Neuronal stem cell (in vitro differentiated cells): ENCODE data around the gene SPSB3.

Experiments used
- DNase-seq: peaks from one replicate; pipeline ENCODE4 v3.0.0-alpha.2; 2013; ENCODE audit warnings: low spot score
- H2AFZ ChIP-seq: one replicate; pipeline ENCODE4 v1.6.1; 2013; ENCODE audit warnings: mild to moderate bottlenecking, low read length, inconsistent platforms
- H2AK5ac ChIP-seq: 2 replicates; pipeline ENCODE4 v1.6.1; 2013; ENCODE audit warnings: low read depth, mild to moderate bottlenecking, inconsistent platforms, low read length, moderate library complexity, mixed read lengths
- H2BK120ac ChIP-seq: 2 replicates; pipeline ENCODE4 v1.6.1; 2013; ENCODE audit warnings: low read depth, mild to moderate bottlenecking, inconsistent platforms, low read length, moderate library complexity, mixed read lengths
- H2BK12ac ChIP-seq: one replicate; pipeline ENCODE4 v1.6.1; 2013; ENCODE audit warnings: low read length, inconsistent platforms
- H2BK15ac ChIP-seq: 2 replicates; pipeline ENCODE4 v1.6.1; 2013; ENCODE audit warnings: mild to moderate bottlenecking, low read length, inconsistent platforms, mixed read lengths
- H2BK5ac ChIP-seq: one replicate; pipeline ENCODE4 v1.6.1; 2013; ENCODE audit warnings: inconsistent platforms, mild to moderate bottlenecking, low read length, moderate library complexity
- H3K14ac ChIP-seq: one replicate; pipeline ENCODE4 v1.6.1; 2013; ENCODE audit warnings: low read length, inconsistent platforms
- H3K18ac ChIP-seq: 2 replicates; pipeline ENCODE4 v1.6.1; 2013; ENCODE audit warnings: low read length, inconsistent platforms
- H3K23ac ChIP-seq: 2 replicates; pipeline ENCODE4 v1.6.1; 2013; ENCODE audit warnings: low read depth, mild to moderate bottlenecking, mixed read lengths, low read length, inconsistent platforms; ENCODE audit not compliant: poor library complexity
- H3K27ac ChIP-seq: replicated peaks from 3 replicates; pipeline ENCODE4 v1.5.1; 2013; ENCODE audit warnings: low read length, inconsistent platforms
- H3K27me3 ChIP-seq, 3 experiments: 2 replicates each; pipeline ENCODE4 v1.6.1; 2013; ENCODE audit warnings: low read length in 3 of 3, mild to moderate bottlenecking in 2 of 3, inconsistent platforms in 1 of 3, low read depth in 1 of 3, mixed read lengths in 1 of 3, moderate library complexity in 1 of 3; ENCODE audit not compliant: control insufficient read depth in 3 of 3, insufficient read depth in 3 of 3
- H3K36me3 ChIP-seq, 2 donors: replicated peaks in 1 of 2; 2 replicates each; pipeline ENCODE4 v1.6.1; 2013; ENCODE audit warnings: low read length in 2 of 2; ENCODE audit not compliant: control insufficient read depth in 2 of 2, insufficient read depth in 2 of 2
- H3K4ac ChIP-seq: 2 replicates; pipeline ENCODE4 v1.6.1; 2013; ENCODE audit warnings: inconsistent platforms, mild to moderate bottlenecking, low read length, moderate library complexity
- H3K4me1 ChIP-seq, 2 donors: 1 replicate in 1 of 2; 2 replicates in 1 of 2; pipeline ENCODE4 v1.6.1; 2013; ENCODE audit warnings: low read length in 2 of 2, low read depth in 1 of 2; ENCODE audit not compliant: control insufficient read depth in 2 of 2, insufficient read depth in 1 of 2
- H3K4me2 ChIP-seq: one replicate; pipeline ENCODE4 v1.6.1; 2013; ENCODE audit warnings: mild to moderate bottlenecking, low read length, inconsistent platforms; ENCODE audit not compliant: insufficient read depth, poor library complexity, severe bottlenecking
- H3K4me3 ChIP-seq, 2 donors: 2 replicates each; pipeline ENCODE4 v1.5.1; 2013; ENCODE audit warnings: low read length in 2 of 2, mild to moderate bottlenecking in 2 of 2, inconsistent platforms in 1 of 2, moderate library complexity in 1 of 2
- H3K79me1 ChIP-seq: one replicate; pipeline ENCODE4 v1.6.1; 2013; ENCODE audit warnings: low read depth, mild to moderate bottlenecking, inconsistent platforms, low read length, moderate library complexity
- H3K9ac ChIP-seq: one replicate; pipeline ENCODE4 v1.6.1; 2013; ENCODE audit warnings: mild to moderate bottlenecking, low read depth, low read length, inconsistent platforms; ENCODE audit not compliant: poor library complexity
- H3K9me3 ChIP-seq, 2 donors: replicated peaks in 1 of 2; 2 replicates each; pipeline versions ENCODE3 to v1.6.1; 2013; ENCODE audit warnings: low read length in 2 of 2, mild to moderate bottlenecking in 2 of 2, inconsistent platforms in 1 of 2, low read depth in 1 of 2, mixed read lengths in 1 of 2, moderate library complexity in 1 of 2; ENCODE audit not compliant: control insufficient read depth in 2 of 2, insufficient read depth in 1 of 2
- H4K8ac ChIP-seq: one replicate; pipeline ENCODE4 v1.6.1; 2013; ENCODE audit warnings: low read depth, mild to moderate bottlenecking, inconsistent platforms, low read length, moderate library complexity
- H4K91ac ChIP-seq: one replicate; pipeline ENCODE4 v1.6.1; 2013; ENCODE audit warnings: low read length, low read depth, mild to moderate bottlenecking, inconsistent platforms; ENCODE audit not compliant: poor library complexity
- WGBS, 2 donors: extraction: QIAGEN DNeasy Blood & Tissue Kit; methylation state at CpG; one replicate each; pipeline ENCODE4 v1.1.7; 2013; ENCODE audit warnings: missing lambda C conversion rate in 2 of 2, mixed read lengths in 1 of 2; ENCODE audit not compliant: insufficient read length in 2 of 2, insufficient replicate concordance in 1 of 2; ENCODE audit errors: extremely low coverage in 2 of 2; 5-methylcytosine and 5-hydroxymethylcytosine counted together

SPSB3 gene

GRCh38 chr16:1825381-1825863, 43.1 kb upstream of the SPSB3 start:
- H2BK120ac ChIP-seq = no peak overlapping the region
- peaks cover 18% of the 10 kb centered on the region for H3K79me1 ChIP-seq
- no peaks in the 10 kb centered on the region for H3K9me3 ChIP-seq
- no peak overlapping the region for H3K4me2 ChIP-seq
- no peak overlapping the region for H2BK12ac ChIP-seq
- H4K91ac ChIP-seq = no peak overlapping the region
- peaks cover 15 to 35% of the 10 kb centered on the region in 2 donors for H3K36me3 ChIP-seq
- no peaks in the 10 kb centered on the region for H3K27me3 ChIP-seq
- H3K18ac ChIP-seq = no peak overlapping the region
- DNase-seq = no peak
- no peak overlapping the region for H3K27ac ChIP-seq
- WGBS, 2 donors = no CpG with 5 or more reads among the region's 15 CpGs
- H2BK5ac ChIP-seq = no peak overlapping the region
- H3K4ac ChIP-seq = no peak overlapping the region
- H3K4me3 ChIP-seq = peak overlapping the region; percentile 95 to 97
- H3K9ac ChIP-seq = no peak overlapping the region
- H4K8ac ChIP-seq = no peak overlapping the region
- H2BK15ac ChIP-seq = no peak overlapping the region
- no peak overlapping the region for H3K14ac ChIP-seq
- H2AFZ ChIP-seq = no peak overlapping the region
- H3K4me1 ChIP-seq = peaks cover 0 to 10% of the 10 kb centered on the region in 2 donors
- no peak overlapping the region for H3K23ac ChIP-seq
- peak overlapping the region; percentile 14 for H2AK5ac ChIP-seq

DNA sequence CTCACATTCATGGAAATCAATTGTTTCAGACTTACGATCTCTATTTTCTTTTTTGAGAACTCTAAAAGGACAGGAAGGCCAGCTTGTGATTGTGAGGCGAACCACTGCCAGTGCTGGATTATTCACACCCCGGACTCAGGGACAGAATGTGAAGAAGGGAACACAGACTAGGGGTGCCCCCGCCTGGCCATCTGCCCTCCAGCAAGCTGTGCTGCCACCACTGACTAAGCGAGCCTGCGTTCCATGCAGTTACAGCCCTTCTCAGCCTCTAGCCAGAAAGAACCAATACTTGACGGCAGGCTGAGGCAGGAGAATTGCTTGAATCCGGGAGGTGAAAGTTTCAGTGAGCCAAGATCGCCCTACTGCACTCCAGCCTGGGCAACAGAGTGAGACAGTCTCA, 41.5 kb upstream of the SPSB3 start:
- Histone ChIP-seq H3K27me3 (no peaks in the 10 kb centered on the region), H2AK5ac (no peak overlapping the region), H3K9me3 (no peaks in the 10 kb centered on the region), H4K91ac (no peak overlapping the region), H3K14ac (no peak overlapping the region), H3K79me1 (peaks cover 16% of the 10 kb centered on the region), H2BK15ac (no peak overlapping the region), H2BK5ac (no peak overlapping the region), H2BK12ac (no peak overlapping the region), H2AFZ (no peak overlapping the region), H3K4me1 (peaks cover 0 to 10% of the 10 kb centered on the region in 2 donors), H3K23ac (no peak overlapping the region), H3K18ac (no peak overlapping the region), H4K8ac (no peak overlapping the region), H3K9ac (no peak overlapping the region), H3K4ac (no peak overlapping the region), H3K36me3 (peaks cover 10 to 26% of the 10 kb centered on the region in 2 donors), H3K4me3 (no peak overlapping the region), H3K4me2 (no peak overlapping the region), H2BK120ac (no peak overlapping the region), H3K27ac (no peak overlapping the region)
- no CpG with 5 or more reads among the region's 9 CpGs for WGBS, 2 donors
- DNase-seq = no peak

DNA sequence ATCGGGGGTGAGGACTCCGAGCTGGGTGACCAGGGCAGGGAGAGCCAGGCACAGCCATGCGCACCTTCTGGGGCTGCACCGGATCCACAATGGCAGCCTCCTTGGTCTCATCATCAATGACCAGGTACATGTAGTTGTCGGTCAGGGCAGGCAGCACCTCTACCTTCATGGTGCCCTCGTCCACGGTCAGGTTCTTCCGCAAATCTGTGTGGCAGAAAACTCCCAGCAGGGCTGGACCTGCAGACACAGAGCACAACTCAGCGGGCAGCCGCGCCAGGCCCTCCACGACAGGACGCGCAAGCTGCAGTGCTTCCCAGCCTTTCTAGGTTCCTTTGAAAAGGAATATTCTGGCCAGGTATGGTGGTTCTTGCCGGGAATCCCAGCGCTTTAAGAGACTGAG, 40.4 kb upstream of the SPSB3 start:
- Histone ChIP-seq H3K36me3 (peaks cover 10 to 32% of the 10 kb centered on the region in 2 donors), H3K9me3 (no peaks in the 10 kb centered on the region), H3K27ac (no peak overlapping the region), H2AK5ac (no peak overlapping the region), H3K23ac (no peak overlapping the region), H2BK5ac (no peak overlapping the region), H4K8ac (no peak overlapping the region), H3K4me1 (peaks cover 0 to 7% of the 10 kb centered on the region in 2 donors), H3K14ac (no peak overlapping the region), H3K4me3 (no peak overlapping the region), H3K9ac (no peak overlapping the region), H3K79me1 (peaks cover 16% of the 10 kb centered on the region), H2AFZ (no peak overlapping the region), H3K18ac (no peak overlapping the region), H3K27me3 (no peaks in the 10 kb centered on the region), H2BK120ac (no peak overlapping the region), H4K91ac (no peak overlapping the region), H3K4me2 (no peak overlapping the region), H2BK12ac (no peak overlapping the region), H2BK15ac (no peak overlapping the region), H3K4ac (no peak overlapping the region)
- no CpG with 5 or more reads among the region's 16 CpGs for WGBS, 2 donors
- DNase-seq = no peak

- Histone ChIP-seq H2AK5ac (no peak overlapping the region), H3K14ac (no peak overlapping the region), H3K4me2 (no peak overlapping the region), H3K4ac (no peak overlapping the region), H3K9ac (peak overlapping the region; percentile 21), H2AFZ (no peak overlapping the region), H2BK12ac (no peak overlapping the region), H4K91ac (no peak overlapping the region), H4K8ac (no peak overlapping the region), H3K18ac (no peak overlapping the region), H2BK120ac (no peak overlapping the region), H2BK5ac (no peak overlapping the region), H2BK15ac (no peak overlapping the region), H3K27me3 (no peaks in the 10 kb centered on the region), H3K36me3 (peaks cover 10 to 40% of the 10 kb centered on the region in 2 donors), H3K4me3 (no peak overlapping the region), H3K9me3 (no peaks in the 10 kb centered on the region), H3K27ac (no peak overlapping the region), H3K79me1 (peaks cover 16% of the 10 kb centered on the region), H3K23ac (no peak overlapping the region), H3K4me1 (no peaks in the 10 kb centered on the region)
- DNase-seq = no peak
- no CpG with 5 or more reads among the region's 24 CpGs for WGBS, 2 donors
Observed at GRCh38 chr16:1821861-1822611, 39.7 kb upstream of the SPSB3 start.
